OCI-LY7 (cell line): ENCODE data around the gene RANBP17.

Source experiments
- EZH2phosphoT487 ChIP-seq: fragments of 200-600 bp; sonication (generic); IDR thresholded peaks from 2 replicates; pipeline ENCODE4 v1.6.1; 2018; ENCODE audit warnings: low read depth, borderline replicate concordance, mild to moderate bottlenecking, mixed run types, antibody characterized with exemption, low read length, moderate library complexity, mixed read lengths
- TF ChIP-seq, protein P1 (sequence below): fragments of 200-600 bp; sonication (generic); conservative IDR thresholded peaks from 2 replicates; pipeline ENCODE4 v1.5.1; 2014; ENCODE audit warnings: mild to moderate bottlenecking, antibody characterized with exemption, low read length, moderate library complexity, mixed read lengths

DNA sequence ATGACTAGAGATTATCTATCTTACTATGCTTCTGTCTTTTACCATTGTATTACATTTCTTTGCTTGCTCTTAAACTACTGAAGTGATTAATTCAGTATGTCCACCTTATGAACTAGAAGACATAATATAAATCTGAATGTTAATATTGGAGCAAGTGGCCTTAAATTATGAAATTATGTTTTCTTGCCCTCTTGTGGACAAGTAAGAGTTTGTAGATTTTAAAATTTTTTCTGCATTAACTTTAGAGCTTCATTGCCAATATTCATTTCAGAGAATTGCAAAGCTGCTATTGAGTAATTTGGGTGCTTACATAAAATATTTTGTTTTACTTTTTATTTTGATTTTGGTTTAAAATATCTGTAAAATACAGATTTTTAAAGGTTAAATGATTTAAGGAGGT lies 55.3 kb downstream of the RANBP17 start:
- TF ChIP-seq, protein P1, sequence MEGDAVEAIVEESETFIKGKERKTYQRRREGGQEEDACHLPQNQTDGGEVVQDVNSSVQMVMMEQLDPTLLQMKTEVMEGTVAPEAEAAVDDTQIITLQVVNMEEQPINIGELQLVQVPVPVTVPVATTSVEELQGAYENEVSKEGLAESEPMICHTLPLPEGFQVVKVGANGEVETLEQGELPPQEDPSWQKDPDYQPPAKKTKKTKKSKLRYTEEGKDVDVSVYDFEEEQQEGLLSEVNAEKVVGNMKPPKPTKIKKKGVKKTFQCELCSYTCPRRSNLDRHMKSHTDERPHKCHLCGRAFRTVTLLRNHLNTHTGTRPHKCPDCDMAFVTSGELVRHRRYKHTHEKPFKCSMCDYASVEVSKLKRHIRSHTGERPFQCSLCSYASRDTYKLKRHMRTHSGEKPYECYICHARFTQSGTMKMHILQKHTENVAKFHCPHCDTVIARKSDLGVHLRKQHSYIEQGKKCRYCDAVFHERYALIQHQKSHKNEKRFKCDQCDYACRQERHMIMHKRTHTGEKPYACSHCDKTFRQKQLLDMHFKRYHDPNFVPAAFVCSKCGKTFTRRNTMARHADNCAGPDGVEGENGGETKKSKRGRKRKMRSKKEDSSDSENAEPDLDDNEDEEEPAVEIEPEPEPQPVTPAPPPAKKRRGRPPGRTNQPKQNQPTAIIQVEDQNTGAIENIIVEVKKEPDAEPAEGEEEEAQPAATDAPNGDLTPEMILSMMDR: 0 out of 2 replicates have a peak, but pooled peaks have one; percentile 41
- no peak for TF ChIP-seq EZH2phosphoT487
